ENCODE data around the gene RANBP3L.

DNA sequence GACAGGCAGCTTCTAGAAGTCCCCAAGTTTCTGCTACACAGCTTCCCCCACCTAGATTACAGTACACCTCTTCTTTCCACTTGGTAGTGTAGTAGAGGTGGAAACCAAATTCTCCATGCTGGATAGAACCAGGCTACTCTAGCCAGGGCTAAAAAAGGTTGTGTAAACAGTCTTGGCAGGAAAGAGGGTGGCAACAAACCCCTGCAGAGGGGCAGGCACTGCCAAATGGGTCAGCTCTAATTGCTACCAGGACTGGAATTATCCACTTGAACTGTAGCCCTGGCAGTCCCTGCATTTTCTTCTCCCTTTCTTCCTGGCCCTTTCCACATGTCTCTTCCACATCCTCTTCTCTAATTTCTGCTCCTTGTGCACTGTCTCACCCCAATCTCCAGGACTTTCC, 24.8 kb downstream of the RANBP3L start:
- TF ChIP-seq, protein P1, sequence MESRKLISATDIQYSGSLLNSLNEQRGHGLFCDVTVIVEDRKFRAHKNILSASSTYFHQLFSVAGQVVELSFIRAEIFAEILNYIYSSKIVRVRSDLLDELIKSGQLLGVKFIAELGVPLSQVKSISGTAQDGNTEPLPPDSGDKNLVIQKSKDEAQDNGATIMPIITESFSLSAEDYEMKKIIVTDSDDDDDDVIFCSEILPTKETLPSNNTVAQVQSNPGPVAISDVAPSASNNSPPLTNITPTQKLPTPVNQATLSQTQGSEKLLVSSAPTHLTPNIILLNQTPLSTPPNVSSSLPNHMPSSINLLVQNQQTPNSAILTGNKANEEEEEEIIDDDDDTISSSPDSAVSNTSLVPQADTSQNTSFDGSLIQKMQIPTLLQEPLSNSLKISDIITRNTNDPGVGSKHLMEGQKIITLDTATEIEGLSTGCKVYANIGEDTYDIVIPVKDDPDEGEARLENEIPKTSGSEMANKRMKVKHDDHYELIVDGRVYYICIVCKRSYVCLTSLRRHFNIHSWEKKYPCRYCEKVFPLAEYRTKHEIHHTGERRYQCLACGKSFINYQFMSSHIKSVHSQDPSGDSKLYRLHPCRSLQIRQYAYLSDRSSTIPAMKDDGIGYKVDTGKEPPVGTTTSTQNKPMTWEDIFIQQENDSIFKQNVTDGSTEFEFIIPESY (IDR thresholded peaks at IDR 0.05; ENCODE audit: borderline replicate concordance, low read depth), result no peak
- TF ChIP-seq, protein P2, sequence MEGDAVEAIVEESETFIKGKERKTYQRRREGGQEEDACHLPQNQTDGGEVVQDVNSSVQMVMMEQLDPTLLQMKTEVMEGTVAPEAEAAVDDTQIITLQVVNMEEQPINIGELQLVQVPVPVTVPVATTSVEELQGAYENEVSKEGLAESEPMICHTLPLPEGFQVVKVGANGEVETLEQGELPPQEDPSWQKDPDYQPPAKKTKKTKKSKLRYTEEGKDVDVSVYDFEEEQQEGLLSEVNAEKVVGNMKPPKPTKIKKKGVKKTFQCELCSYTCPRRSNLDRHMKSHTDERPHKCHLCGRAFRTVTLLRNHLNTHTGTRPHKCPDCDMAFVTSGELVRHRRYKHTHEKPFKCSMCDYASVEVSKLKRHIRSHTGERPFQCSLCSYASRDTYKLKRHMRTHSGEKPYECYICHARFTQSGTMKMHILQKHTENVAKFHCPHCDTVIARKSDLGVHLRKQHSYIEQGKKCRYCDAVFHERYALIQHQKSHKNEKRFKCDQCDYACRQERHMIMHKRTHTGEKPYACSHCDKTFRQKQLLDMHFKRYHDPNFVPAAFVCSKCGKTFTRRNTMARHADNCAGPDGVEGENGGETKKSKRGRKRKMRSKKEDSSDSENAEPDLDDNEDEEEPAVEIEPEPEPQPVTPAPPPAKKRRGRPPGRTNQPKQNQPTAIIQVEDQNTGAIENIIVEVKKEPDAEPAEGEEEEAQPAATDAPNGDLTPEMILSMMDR (IDR thresholded peaks at IDR 0.05), result no peak
- TF ChIP-seq, protein P3, sequence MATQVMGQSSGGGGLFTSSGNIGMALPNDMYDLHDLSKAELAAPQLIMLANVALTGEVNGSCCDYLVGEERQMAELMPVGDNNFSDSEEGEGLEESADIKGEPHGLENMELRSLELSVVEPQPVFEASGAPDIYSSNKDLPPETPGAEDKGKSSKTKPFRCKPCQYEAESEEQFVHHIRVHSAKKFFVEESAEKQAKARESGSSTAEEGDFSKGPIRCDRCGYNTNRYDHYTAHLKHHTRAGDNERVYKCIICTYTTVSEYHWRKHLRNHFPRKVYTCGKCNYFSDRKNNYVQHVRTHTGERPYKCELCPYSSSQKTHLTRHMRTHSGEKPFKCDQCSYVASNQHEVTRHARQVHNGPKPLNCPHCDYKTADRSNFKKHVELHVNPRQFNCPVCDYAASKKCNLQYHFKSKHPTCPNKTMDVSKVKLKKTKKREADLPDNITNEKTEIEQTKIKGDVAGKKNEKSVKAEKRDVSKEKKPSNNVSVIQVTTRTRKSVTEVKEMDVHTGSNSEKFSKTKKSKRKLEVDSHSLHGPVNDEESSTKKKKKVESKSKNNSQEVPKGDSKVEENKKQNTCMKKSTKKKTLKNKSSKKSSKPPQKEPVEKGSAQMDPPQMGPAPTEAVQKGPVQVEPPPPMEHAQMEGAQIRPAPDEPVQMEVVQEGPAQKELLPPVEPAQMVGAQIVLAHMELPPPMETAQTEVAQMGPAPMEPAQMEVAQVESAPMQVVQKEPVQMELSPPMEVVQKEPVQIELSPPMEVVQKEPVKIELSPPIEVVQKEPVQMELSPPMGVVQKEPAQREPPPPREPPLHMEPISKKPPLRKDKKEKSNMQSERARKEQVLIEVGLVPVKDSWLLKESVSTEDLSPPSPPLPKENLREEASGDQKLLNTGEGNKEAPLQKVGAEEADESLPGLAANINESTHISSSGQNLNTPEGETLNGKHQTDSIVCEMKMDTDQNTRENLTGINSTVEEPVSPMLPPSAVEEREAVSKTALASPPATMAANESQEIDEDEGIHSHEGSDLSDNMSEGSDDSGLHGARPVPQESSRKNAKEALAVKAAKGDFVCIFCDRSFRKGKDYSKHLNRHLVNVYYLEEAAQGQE (IDR thresholded peaks at IDR 0.05; ENCODE audit: low read depth, low read length), result no peak
- TF ChIP-seq, protein P4, sequence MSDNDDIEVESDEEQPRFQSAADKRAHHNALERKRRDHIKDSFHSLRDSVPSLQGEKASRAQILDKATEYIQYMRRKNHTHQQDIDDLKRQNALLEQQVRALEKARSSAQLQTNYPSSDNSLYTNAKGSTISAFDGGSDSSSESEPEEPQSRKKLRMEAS (IDR thresholded peaks at IDR 0.05; ENCODE audit: low read depth), result no peak
- no peak for TF ChIP-seq EZH2phosphoT487 (IDR thresholded peaks at IDR 0.05; ENCODE audit: borderline replicate concordance, low read depth)
- TF ChIP-seq TEAD4 (IDR thresholded peaks at IDR 0.05; ENCODE audit: borderline replicate concordance, insufficient read depth), result no peak
- TF ChIP-seq ELF1 (IDR thresholded peaks at IDR 0.05), result no peak
- no peak for TF ChIP-seq NFIC (IDR thresholded peaks at IDR 0.05; ENCODE audit: borderline replicate concordance)
- no peak for TF ChIP-seq EP300 (IDR thresholded peaks at IDR 0.05; ENCODE audit: borderline replicate concordance in 1 of 2, low read depth in 1 of 2, low read length in 1 of 2)
- TF ChIP-seq RCOR1 (IDR thresholded peaks at IDR 0.05; ENCODE audit: low read length), result no peak
- no peak for TF ChIP-seq SIN3A (IDR thresholded peaks at IDR 0.05; ENCODE audit: borderline replicate concordance, low read depth, low read length)
